ENCODE measurements around the gene PGBD5. TPM values are rescaled to one million over a fixed set of nuclear protein-coding genes. Genes with fewer than 3 reads are reported as not detected.

Gene PGBD5
- total and polyA plus RNA-seq, 9 of the 15 experiments (the other 6 are each of a cell fraction or from before 2014, with no cell fraction given) = under 0.01 to 0.40 (median 0.10) TPM; not detected in 3

GRCh38 chr1:230321741-230322420 is 104.3 kb downstream of the PGBD5 start:
- Histone ChIP-seq H3K79me2 (ENCODE audit: control insufficient read depth, insufficient read depth, low read length) (no peaks in the 10 kb centered on the region), H3K4me1 (replicated peaks in 1 of 2; ENCODE audit: control insufficient read depth in 2 of 2, insufficient read depth in 2 of 2, low read length in 2 of 2) (peaks cover 0 to 3% of the 10 kb centered on the region in 2 experiments; a peak in 1 of 5 replicates), H2AFZ (ENCODE audit: low read depth, low read length) (no peak overlapping the region), H3K36me3 (ENCODE audit: control insufficient read depth, insufficient read depth, low read length) (no peaks in the 10 kb centered on the region), H3K4me2 (ENCODE audit: insufficient read depth, low read length) (no peak overlapping the region), H3K4me3 (no peak overlapping the region), H3K27ac (ENCODE audit: extremely low read depth, low read depth, low read length) (no peak overlapping the region), H3K9me1 (ENCODE audit: control insufficient read depth, insufficient read depth, low read length) (no peaks in the 10 kb centered on the region), H3K9ac (ENCODE audit: insufficient read depth in 1 of 2, low read depth in 2 of 2, low read length in 2 of 2) (no peak overlapping the region), H3K27me3 (ENCODE audit: control insufficient read depth in 2 of 2, insufficient read depth in 2 of 2, low read length in 2 of 2) (peaks cover 69 to 98% of the 10 kb centered on the region in 2 experiments), H3K9me3 (replicated peaks; ENCODE audit: control insufficient read depth, insufficient read depth, low read depth, low read length) (no peaks in the 10 kb centered on the region), H4K20me1 (replicated peaks; ENCODE audit: control insufficient read depth, insufficient read depth, low read length) (peaks cover 4% of the 10 kb centered on the region; the same call in 1 of the 2 replicates)
- ChIA-PET CTCF (ENCODE audit: low intra/inter-chr PET ratio) (no interaction called here), POLR2A (no interaction called here)
- in situ Hi-C loops (cut with MboI) (loop anchor here (25.0 kb wide), 1 partner anchor 610 kb away; no protein-coding TSS in a partner anchor), intact Hi-C loops (cut with micrococcal nuclease) (no loop called here)
- FAIRE-seq = no peak
- DNase-seq (ENCODE audit: extremely low read depth in 1 of 4, low spot score in 3 of 4) = no peak
- BruUV-seq (replicated peaks) = no TSS peak
- WGBS (ENCODE audit: insufficient coverage, low coverage, missing lambda C conversion rate) = 3% methylated on average over 18 of the region's 18 CpGs
- ATAC-seq = no peak
- peak; percentile 34; the same call in 1 of the 2 replicates for TF ChIP-seq USF2 (CRISPR knock-in tag; IDR thresholded peaks at IDR 0.05)
- no peak for TF ChIP-seq POLR3G (IDR thresholded peaks at IDR 0.05; ENCODE audit: extremely low read depth, insufficient read length, insufficient replicate concordance)
- TF ChIP-seq E2F6 (IDR thresholded peaks at IDR 0.05; ENCODE audit: borderline replicate concordance in 1 of 2, extremely low read depth in 1 of 2, insufficient read depth in 1 of 2, insufficient read length in 1 of 2, low read depth in 1 of 2, low read length in 1 of 2, poor library complexity in 1 of 2, severe bottlenecking in 1 of 2) = peak in 1 of 2 experiments; percentile 64
- no peak for TF ChIP-seq ZNF436 (CRISPR knock-in tag; IDR thresholded peaks at IDR 0.05)
- TF ChIP-seq FOS (IDR thresholded peaks at IDR 0.05; ENCODE audit: extremely low read depth, insufficient read length) = no peak
- TF ChIP-seq NRF1 (conservative IDR thresholded peaks at IDR 0.05 in 1 of 2, IDR thresholded peaks at IDR 0.05 in 1 of 2) = 0 out of 4 replicates have a peak, but pooled peaks have one; percentile 20
- peak; percentile 53 for TF ChIP-seq MGA (IDR thresholded peaks at IDR 0.05)

Data from K562 (cell line).